SIG-M5 treated with dmso at 0.1 percent for 504 hours (cell line): ENCODE results near the gene ATP2B2.

Experiments used
- DNase-seq: peaks from one replicate; lab custom pipeline; 2025; ENCODE audit not compliant: unreplicated experiment; lab: John Stamatoyannopoulos, UW

Gene ATP2B2

DNA sequence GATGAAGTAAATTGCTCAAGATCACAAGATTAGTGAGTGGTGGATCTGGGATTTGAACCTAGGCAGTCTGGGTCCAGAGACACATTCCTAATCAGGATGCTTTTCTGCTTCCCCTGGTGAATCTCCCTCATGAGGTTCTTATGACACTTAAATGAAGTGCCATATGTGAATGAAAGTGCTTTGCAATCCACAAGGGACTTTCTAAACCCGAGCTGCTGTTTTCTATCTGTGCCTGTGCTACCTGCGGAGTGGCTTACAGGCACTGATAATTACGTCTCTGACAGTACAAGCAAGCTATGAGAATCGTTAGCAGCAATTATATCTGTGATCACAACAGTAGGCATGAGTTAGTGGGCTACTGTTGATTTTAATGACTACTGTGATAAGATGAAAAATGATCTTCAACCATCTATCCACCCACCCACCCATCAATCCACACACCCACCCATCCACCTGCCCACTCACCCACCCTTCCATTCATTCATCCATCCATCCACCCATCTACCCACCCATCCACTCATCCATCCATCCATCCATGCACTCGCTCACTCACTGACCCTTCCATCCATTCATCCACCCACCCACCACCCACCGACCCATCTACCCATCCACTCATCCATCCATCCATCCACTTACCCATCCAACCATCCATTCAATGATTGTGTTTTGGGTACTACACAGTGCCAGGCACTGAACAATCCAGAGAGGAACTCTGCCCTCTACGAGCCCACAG lies 51.8 kb downstream of the ATP2B2 start:
- DNase-seq: no peak

- DNase-seq: no peak
Observed at GRCh38 chr3:10450494-10451440, 54.6 kb downstream of the ATP2B2 start.

- DNase-seq: no peak
Observed at GRCh38 chr3:10449436-10449835, 56.0 kb downstream of the ATP2B2 start.

- no peak for DNase-seq
Observed at GRCh38 chr3:10448544-10448943, 56.8 kb downstream of the ATP2B2 start.

GRCh38 chr3:10447527-10448260 lies 57.7 kb downstream of the ATP2B2 start:
- no peak for DNase-seq

DNA sequence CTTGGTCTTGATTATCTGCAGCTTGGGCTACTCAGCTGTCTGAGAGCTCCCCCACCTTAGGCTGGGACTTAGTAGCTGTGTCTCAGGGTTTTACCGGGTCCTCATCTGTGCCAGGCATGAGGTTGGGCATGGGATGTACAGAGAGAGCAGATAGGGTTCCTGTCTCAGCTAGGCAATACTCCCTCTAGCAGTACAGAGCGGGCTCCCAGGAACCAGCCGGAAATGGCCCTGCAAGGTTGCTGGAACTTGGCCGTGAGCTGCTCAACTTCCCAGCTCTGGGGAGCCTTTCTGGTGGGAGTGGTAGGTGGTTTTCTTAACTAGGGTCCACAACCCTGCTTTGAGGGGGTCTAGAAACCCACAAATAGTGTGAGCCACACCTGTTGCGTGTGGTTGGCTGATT lies 58.3 kb downstream of the ATP2B2 start:
- no peak for DNase-seq

DNA sequence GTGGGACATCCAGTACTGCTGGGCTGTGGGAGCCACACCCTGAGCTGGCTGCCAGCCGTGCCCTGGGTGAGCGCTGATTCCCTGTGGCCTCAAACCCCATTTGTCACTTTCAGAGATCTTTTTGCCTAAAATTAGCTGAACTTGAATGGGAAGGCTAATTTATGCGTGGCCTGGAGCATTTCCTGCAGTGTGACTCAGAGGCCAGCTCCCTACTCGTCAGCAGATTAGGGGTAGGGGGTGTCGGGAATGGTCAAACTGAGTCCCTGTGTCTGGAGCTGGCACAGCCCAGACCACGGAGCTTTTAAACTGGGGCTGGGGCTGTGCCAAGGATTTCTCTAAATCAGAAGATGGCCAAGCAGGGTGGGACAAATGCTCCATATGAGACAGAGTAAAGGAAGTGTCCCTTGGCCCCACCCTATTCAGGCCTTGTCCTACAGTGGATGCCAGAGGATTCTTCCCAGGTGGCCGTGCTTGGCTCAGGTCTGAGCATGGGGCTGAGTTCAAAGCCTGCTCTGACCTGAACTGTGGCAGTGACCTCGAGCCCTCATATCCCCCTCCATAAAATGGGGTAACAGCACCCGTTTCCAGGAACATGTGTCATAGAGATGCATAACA lies 59.7 kb downstream of the ATP2B2 start:
- DNase-seq: no peak

- no peak for DNase-seq
Observed at GRCh38 chr3:10444511-10444910, 60.9 kb downstream of the ATP2B2 start.

DNA sequence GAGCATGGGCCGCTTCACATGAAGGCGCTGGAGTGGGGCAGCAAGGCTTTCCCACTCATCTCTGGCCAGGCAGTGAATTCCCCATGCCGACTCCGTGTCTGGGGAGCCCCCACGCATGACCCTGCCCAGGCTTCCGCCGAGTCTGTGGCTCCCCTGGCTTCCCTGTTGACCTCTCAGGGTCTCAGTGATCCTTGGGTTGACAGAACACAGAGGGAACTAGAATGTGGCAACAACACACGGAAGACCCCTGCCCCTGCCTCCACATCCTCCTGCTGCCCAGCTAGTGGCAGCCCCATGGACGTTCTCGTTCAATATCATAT lies 61.3 kb downstream of the ATP2B2 start:
- DNase-seq: no peak

DNA sequence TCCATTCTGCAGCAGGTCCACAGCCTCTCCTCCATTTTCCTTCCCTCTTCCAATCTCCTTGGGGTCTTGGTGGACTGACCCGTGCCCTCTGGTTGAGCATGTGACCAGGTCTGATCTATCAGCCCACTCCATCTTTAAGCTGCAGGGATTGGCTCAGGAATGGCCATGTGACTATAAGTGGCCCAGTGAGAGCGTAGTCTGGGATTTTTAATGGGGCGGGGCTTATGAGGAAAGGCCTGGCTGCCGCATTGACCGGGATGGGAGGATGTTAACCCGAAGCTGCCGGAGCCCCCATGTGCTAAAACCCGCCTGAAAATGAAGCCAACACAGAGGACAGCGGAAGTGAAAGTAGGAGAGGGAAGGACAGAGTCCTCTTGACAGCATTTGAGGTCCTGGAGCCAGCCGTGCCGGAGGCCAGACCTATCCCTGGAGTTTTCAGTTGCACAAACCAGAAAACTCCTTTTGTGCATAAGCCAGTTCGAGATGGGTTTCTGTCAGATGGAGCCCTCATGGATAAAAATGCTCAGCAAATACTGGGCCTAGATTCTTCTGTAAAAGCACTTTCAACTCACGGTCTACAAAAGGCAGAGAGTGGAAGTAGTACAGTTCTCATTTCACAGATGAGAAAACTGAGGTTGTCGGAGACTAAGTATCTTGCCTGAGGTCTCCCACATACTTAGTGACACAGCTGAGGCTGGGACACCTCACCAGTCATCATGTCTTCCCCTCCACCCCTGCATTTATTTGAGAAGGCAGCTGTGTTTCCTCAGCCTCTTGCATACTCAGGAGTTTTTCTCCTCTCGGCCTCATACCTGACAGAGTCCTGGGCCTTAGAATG lies 61.9 kb downstream of the ATP2B2 start:
- DNase-seq: peak; percentile 82

DNA sequence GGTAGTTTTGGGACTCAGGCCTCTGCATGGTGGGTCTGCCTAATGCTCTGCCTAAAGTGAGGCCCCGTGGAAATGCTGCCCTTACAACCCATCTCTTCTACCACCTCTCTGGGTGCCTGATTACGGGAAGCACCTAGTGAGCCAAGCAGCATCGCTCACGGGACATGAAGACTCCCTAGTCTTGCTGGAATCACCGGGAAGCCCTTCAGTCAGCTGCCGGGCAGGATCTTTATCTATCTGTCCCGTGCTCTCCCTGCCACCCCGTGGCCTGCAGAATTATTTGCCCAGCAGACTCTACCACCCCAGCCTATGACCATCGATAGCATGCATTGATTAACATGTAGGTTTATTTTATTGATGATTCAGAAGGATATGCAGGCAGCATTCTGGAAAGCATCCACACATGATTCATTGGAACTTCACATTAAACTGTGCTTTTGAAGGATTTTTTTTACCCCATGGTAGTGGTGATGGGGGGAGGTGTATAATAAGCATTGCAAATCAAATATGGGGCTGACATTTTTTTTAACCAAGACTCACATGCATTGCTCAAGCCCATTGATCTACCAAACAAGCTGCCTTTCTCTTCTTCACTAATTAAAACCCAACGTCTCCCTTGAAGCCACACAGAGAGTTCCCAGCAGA lies 63.1 kb downstream of the ATP2B2 start:
- no peak for DNase-seq

DNA sequence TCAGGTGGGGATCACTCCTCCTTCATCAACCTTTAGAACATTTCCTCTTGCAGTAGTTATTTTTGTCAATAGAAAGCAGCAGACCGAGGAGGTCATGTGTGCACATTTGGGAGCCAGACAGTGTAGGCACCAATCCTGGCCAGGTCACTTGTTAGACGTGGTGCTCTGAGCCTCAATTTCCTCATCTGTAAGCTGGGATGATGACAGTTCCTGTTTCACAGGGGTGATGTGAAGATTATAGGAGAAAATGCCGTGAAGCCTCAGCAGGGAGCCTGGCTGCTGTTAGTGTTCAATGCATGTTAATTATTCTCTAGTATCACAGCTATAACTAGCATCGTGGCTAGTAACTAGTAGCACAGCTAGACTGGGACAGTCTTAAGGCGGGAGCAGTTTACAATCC lies 64.7 kb downstream of the ATP2B2 start:
- DNase-seq: peak; percentile 11

DNA sequence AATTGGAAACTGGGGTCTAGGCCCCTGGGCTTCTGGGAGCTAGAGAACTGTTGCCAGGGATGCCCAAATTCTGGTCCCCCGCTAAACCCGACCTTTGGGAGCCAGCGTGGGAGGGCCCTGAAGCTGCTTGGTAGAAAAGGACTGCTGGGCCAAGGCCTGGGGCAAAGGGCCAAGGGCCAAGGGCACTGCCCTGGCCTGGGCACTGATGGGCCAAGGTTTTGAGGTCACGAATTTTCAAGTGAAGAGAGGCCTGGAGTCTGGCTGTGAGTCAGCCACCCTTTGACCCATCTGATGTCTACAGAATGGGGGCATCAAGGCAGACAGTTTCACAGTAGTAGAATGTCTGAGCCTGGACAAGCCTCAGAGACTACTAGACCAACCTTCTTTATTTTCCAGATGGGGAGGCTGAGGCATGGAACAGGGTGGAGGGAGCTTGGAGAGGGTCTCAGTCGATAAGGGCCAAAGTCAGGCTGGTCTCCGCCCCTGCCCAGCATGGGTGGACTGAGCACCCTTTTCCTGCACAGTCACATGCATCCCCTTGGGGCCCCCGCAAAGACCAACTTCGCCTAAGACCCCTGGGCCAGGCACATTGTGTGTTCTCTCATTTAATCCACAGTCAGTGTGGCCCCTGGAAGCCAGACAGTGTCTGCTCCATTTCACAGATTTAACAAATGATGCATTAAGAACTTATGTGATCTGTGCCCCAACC lies 66.3 kb downstream of the ATP2B2 start:
- no peak for DNase-seq

DNA sequence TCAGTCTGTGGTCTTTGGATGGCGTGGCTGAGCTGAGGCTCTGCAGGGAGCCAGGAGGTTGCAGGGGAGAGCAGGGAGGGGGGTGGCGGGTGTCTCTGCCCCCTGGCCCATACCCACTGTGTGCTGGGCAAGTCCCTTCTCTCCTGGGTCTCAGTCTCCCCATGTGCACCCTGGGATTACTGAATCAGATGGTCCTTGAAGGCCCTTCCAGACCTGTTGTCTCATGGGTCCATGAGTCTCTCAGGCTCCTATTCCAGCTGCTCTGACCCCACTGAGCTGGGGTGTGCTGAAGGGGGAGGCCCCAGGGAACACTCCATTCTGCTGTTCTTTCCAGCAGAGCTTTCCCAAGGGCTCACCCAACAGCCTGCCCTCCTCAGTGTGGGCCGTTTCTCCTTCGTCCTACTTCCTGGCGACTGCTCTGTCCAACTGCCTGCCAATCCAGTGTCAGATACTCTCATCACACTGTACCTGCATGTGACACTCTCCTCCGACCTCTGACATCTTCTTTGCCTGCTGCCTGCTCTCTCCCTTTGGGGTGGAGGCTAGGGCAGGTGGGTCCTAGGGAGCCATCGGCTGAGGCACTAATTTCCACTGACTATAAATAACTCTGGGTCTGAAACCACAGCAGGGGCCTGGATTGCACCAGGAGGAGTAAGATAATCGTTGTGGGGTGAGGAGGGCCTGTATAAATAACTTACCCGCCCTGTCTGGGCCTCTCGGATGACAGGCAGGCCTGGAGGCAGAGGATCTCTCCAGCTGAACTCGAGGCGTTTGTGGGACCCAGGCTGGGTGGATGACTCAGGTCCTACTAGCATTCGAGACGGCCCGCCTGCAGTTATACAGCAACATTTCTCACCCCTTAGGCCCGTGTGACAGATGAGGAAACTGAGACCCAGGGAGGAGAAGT lies 67.1 kb downstream of the ATP2B2 start:
- DNase-seq: peak; percentile 90

DNA sequence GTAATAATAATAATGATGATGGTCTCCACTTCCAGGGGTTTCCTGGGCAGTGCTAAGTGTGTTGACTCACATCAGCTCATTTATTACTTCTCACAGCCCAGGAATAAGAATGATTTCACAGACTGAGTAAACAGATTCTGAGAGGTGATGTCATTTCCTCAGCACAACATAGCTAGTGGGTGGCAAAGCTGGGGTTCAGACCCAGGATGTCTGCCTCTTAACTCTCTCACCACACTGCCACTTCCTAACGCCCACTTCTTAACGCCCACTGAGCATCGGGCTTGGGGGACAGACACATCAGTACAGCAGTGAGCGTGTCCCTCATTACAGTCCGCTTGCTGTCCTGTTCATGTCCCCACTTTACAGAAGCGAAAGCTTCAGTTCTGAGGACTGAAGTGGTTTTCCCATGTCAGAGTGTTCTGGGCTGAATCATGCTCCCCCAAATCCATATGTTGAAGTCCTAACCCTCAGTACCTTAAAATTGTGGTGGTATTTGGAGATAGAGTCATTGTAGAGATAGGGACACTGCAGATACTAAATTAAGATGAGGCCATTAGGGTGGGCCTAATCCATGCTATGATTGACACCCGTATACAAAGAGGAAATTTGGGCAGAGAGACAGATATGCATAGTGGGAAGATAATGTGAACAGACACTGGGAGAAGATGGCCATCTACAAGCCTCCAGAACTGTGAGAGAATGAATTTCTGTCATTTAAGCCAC lies 68.0 kb downstream of the ATP2B2 start:
- no peak for DNase-seq

DNA sequence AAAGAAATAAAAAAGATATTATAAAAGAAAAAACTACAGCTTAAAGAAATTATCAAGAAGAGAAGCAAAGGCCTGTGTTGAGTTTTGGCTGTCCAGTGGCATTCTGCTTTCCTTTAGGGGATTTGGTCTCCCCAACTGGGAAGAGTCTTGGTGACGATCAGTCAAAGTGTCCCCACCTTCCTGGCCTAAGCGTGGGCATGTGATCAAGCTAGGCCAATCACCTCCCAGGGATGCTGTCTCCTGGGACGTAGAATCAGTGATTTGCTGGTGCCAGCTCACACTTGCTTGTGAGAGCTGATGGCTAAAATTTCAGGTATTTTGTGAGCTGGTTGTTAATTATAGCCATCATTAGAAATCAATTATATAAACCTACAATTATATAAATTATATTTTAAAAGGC lies 69.5 kb downstream of the ATP2B2 start:
- DNase-seq: no peak

- DNase-seq: no peak
Observed at GRCh38 chr3:10434938-10435336, 70.4 kb downstream of the ATP2B2 start.
